Natural killer cell (primary cell): ENCODE results near the gene ABCD1. TPM values are rescaled to one million over a fixed set of nuclear protein-coding genes. Genes with fewer than 3 reads are reported as not detected.

Experiments
- ATAC-seq, 3 donors: fragments of 150-1000 bp in 2 of 3; fragments of 200-7000 bp in 1 of 3; cut with Tn5 transposase; 1 replicate in 1 of 3; 2 replicates in 2 of 3; pipeline ENCODE4 v1.10.0; 2021; ENCODE audit warnings: mild to moderate bottlenecking in 2 of 3, moderate library complexity in 2 of 3
- DNase-seq, 2 donors: peaks; one replicate each; pipeline versions ENCODE4 v3.0.0 to v3.0.0-alpha.2; 2013 to 2021; ENCODE audit warnings: mixed read lengths in 1 of 2
- H3K27ac ChIP-seq: one replicate; pipeline ENCODE4 v1.5.1; 2013; ENCODE audit warnings: mild to moderate bottlenecking, low read length
- H3K27me3 ChIP-seq: one replicate; pipeline ENCODE4 v1.6.1; 2013; ENCODE audit warnings: low read length; ENCODE audit not compliant: control insufficient read depth, insufficient read depth
- H3K36me3 ChIP-seq: one replicate; pipeline ENCODE4 v1.6.1; 2013; ENCODE audit warnings: low read length; ENCODE audit not compliant: control insufficient read depth, insufficient read depth
- H3K4me1 ChIP-seq: one replicate; pipeline ENCODE4 v1.6.1; 2013; ENCODE audit warnings: low read length; ENCODE audit not compliant: control insufficient read depth, insufficient read depth
- H3K4me3 ChIP-seq: one replicate; pipeline ENCODE4 v1.5.1; 2013; ENCODE audit warnings: low read length
- H3K9me3 ChIP-seq: one replicate; pipeline ENCODE4 v1.6.1; 2013; ENCODE audit warnings: low read length; ENCODE audit not compliant: control insufficient read depth, insufficient read depth
- H3K27ac Mint-ChIP-seq, 2 donors: one replicate each; pipeline ENCODE4 v1.8.0; 2022; ENCODE audit warnings: mild to moderate bottlenecking in 2 of 2, mixed read lengths in 2 of 2, moderate library complexity in 1 of 2
- H3K27me3 Mint-ChIP-seq, 2 donors: one replicate each; pipeline ENCODE4 v1.8.0; 2022; ENCODE audit warnings: low read depth in 2 of 2, mixed read lengths in 2 of 2
- H3K36me3 Mint-ChIP-seq: one replicate; pipeline ENCODE4 v1.8.0; 2022; ENCODE audit warnings: mixed read lengths
- H3K4me1 Mint-ChIP-seq, 2 donors: one replicate each; pipeline ENCODE4 v1.8.0; 2022; ENCODE audit warnings: mixed read lengths in 2 of 2
- H3K4me3 Mint-ChIP-seq: one replicate; pipeline ENCODE4 v1.8.0; 2022; ENCODE audit warnings: mild to moderate bottlenecking, moderate library complexity, mixed read lengths
- H3K9me3 Mint-ChIP-seq, 2 donors: one replicate each; pipeline ENCODE4 v1.8.0; 2022; ENCODE audit warnings: mixed read lengths in 2 of 2
- CTCF ChIP-seq: fragments of 200-600 bp; IDR thresholded peaks from one replicate; pipeline ENCODE4 v1.8.0; 2022; ENCODE audit warnings: antibody characterized with exemption
- WGBS: methylation state at CpG from one replicate; pipeline ENCODE4 v1.1.7; 2013; ENCODE audit warnings: missing lambda C conversion rate; ENCODE audit not compliant: insufficient coverage; 5-methylcytosine and 5-hydroxymethylcytosine counted together
- intact Hi-C: fragments of 100-400 bp; cut with micrococcal nuclease; formaldehyde crosslinking; loops from one replicate; pipeline ENCODE4 v1.14.2; 2022
- total RNA-seq, 4 donors: library from RNA; stranded (reverse); fragments of 120-200 nt in 1 of 4; gene quantifications; one replicate each; pipeline versions ENCODE4 v1.2.3 to v1.2.4, GENCODE V29; 2013 to 2022

ABCD1 gene
- total RNA-seq, 3 donors from 2014 or later (not counting 1 experiment from before 2014, with no cell fraction given), result 12.2 to 13.9 (median 13.8) TPM

- no peak for TF ChIP-seq CTCF
- Histone ChIP-seq H3K4me3 (no peak overlapping the region), H3K27me3 (peaks cover 2% of the 10 kb centered on the region), H3K36me3 (peaks cover 8% of the 10 kb centered on the region), H3K4me1 (peaks cover 12% of the 10 kb centered on the region), H3K9me3 (no peaks in the 10 kb centered on the region), H3K27ac (no peak overlapping the region)
- no peaks in the 10 kb centered on the region for H3K9me3 Mint-ChIP-seq
- intact Hi-C loops, result no loop called here
- no peak overlapping the region for H3K4me3 Mint-ChIP-seq
- H3K4me1 Mint-ChIP-seq, result peaks cover 0 to 9% of the 10 kb centered on the region in 2 donors
- no peak for DNase-seq
- no peak for ATAC-seq
- 97% methylated on average over 13 of the region's 14 CpGs for WGBS
- H3K36me3 Mint-ChIP-seq, result no peaks in the 10 kb centered on the region
- no peak overlapping the region for H3K27ac Mint-ChIP-seq
- peaks cover 9% of the 10 kb centered on the region in 2 donors for H3K27me3 Mint-ChIP-seq
These were observed 58.2 kb downstream of the ABCD1 start for GRCh38 chrX:153782871-153783270.

GRCh38 chrX:153783378-153784013, 58.8 kb downstream of the ABCD1 start:
- peaks cover 0 to 9% of the 10 kb centered on the region in 2 donors for H3K4me1 Mint-ChIP-seq
- no peaks in the 10 kb centered on the region for H3K36me3 Mint-ChIP-seq
- peaks cover 9% of the 10 kb centered on the region in 2 donors for H3K27me3 Mint-ChIP-seq
- 73% methylated on average over 23 of the region's 24 CpGs for WGBS
- no peak overlapping the region for H3K4me3 Mint-ChIP-seq
- no peaks in the 10 kb centered on the region for H3K9me3 Mint-ChIP-seq
- Histone ChIP-seq H3K9me3 (no peaks in the 10 kb centered on the region), H3K4me3 (no peak overlapping the region), H3K27me3 (peaks cover 2% of the 10 kb centered on the region), H3K27ac (no peak overlapping the region), H3K4me1 (peaks cover 12% of the 10 kb centered on the region), H3K36me3 (peaks cover 8% of the 10 kb centered on the region)
- no peak for DNase-seq
- intact Hi-C loops, result no loop called here
- no peak for TF ChIP-seq CTCF
- ATAC-seq, result no peak
- no peak overlapping the region for H3K27ac Mint-ChIP-seq

DNA sequence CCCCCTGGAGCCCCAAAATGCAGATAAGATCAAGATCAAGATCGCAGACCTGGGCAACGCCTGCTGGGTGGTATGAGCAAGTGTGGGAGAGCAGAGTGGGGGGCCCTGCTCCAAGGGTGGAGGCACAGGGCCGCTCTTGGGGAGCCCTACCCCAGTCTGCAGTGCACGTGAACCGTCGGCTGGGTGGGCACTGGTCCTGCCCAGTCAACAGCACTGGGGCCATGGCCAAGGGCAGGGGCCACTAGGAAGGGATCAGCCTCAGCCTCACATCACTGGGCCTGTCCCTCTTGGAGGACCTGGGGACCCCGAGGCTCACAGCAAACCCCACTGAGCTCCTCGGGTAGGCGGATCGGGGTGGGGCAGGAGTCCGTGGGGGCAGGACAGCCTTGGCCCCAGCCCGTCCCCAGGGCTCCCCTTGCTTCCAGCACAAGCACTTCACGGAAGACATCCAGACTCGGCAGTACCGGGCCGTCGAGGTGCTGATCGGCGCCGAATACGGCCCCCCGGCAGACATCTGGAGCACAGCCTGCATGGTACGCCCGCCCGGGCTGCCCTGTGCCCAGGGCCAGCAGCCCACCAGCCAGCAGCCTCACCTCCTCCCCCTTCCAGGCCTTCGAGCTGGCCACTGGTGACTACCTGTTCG, 59.8 kb downstream of the ABCD1 start:
- 93% methylated on average over 25 of the region's 27 CpGs for WGBS
- intact Hi-C loops, result no loop called here
- no peaks in the 10 kb centered on the region for H3K36me3 Mint-ChIP-seq
- no peak overlapping the region for H3K4me3 Mint-ChIP-seq
- H3K36me3 ChIP-seq, result peaks cover 12% of the 10 kb centered on the region
- no peaks in the 10 kb centered on the region for H3K9me3 ChIP-seq
- no peaks in the 10 kb centered on the region for H3K9me3 Mint-ChIP-seq
- DNase-seq, result no peak
- no peak overlapping the region for H3K27ac Mint-ChIP-seq
- no peak overlapping the region for H3K4me3 ChIP-seq
- no peak overlapping the region for H3K27ac ChIP-seq
- peaks cover 2% of the 10 kb centered on the region for H3K27me3 ChIP-seq
- TF ChIP-seq CTCF, result no peak
- peaks cover 9% of the 10 kb centered on the region in 2 donors for H3K27me3 Mint-ChIP-seq
- no peak for ATAC-seq
- H3K4me1 Mint-ChIP-seq, result peaks cover 0 to 9% of the 10 kb centered on the region in 2 donors
- peaks cover 12% of the 10 kb centered on the region for H3K4me1 ChIP-seq
